Endothelial cell (in vitro differentiated cells): ENCODE measurements around the gene MYO5A. TPM values are rescaled to one million over a fixed set of nuclear protein-coding genes. Genes with fewer than 3 reads are reported as not detected.

ENCODE experiments used
- DNase-seq: peaks from one replicate; pipeline ENCODE4 v3.0.0; 2021; ENCODE audit warnings: low spot score
- H3K27ac Mint-ChIP-seq: one replicate; pipeline ENCODE4 v1.8.0; 2021; ENCODE audit warnings: mixed read lengths, inconsistent platforms; ENCODE audit not compliant: unreplicated experiment
- H3K27me3 Mint-ChIP-seq: one replicate; pipeline ENCODE4 v1.8.0; 2021; ENCODE audit warnings: mild to moderate bottlenecking, moderate library complexity, mixed read lengths, inconsistent platforms; ENCODE audit not compliant: unreplicated experiment
- H3K36me3 Mint-ChIP-seq: one replicate; pipeline ENCODE4 v1.8.0; 2021; ENCODE audit warnings: mild to moderate bottlenecking, low read depth, mixed read lengths, inconsistent platforms; ENCODE audit not compliant: unreplicated experiment
- H3K4me1 Mint-ChIP-seq: one replicate; pipeline ENCODE4 v1.8.0; 2021; ENCODE audit warnings: mild to moderate bottlenecking, mixed read lengths, inconsistent platforms; ENCODE audit not compliant: unreplicated experiment
- H3K4me3 Mint-ChIP-seq: one replicate; pipeline ENCODE4 v1.8.0; 2021; ENCODE audit warnings: mild to moderate bottlenecking, mixed read lengths, inconsistent platforms; ENCODE audit not compliant: unreplicated experiment
- H3K9me3 Mint-ChIP-seq: one replicate; pipeline ENCODE4 v1.8.0; 2021; ENCODE audit warnings: mixed read lengths, inconsistent platforms; ENCODE audit not compliant: unreplicated experiment
- CTCF ChIP-seq: fragments of 200-600 bp; sonication (generic); IDR thresholded peaks from one replicate; pipeline ENCODE4 v1.5.0; 2021; ENCODE audit warnings: antibody characterized with exemption; ENCODE audit not compliant: unreplicated experiment
- total RNA-seq: library from RNA; stranded (reverse); fragmentation: NEBNext Ultra II Directional; extraction: Animal tissue kit (Norgen Biotek cat#: 25700); gene quantifications from one replicate; pipeline ENCODE4 v1.2.1, GENCODE V29; 2021; ENCODE audit not compliant: unreplicated experiment

MYO5A gene
- total RNA-seq, 1 donor from 2014 or later: 9.1 TPM

- no peak for TF ChIP-seq CTCF
- H3K27ac Mint-ChIP-seq: no peak overlapping the region
- no peaks in the 10 kb centered on the region for H3K36me3 Mint-ChIP-seq
- peaks cover 2% of the 10 kb centered on the region for H3K4me1 Mint-ChIP-seq
- H3K27me3 Mint-ChIP-seq: peaks cover 1% of the 10 kb centered on the region
- no peak overlapping the region for H3K4me3 Mint-ChIP-seq
- no peaks in the 10 kb centered on the region for H3K9me3 Mint-ChIP-seq
- DNase-seq: no peak
These were observed 91.7 kb downstream of the MYO5A start for GRCh38 chr15:52436981-52437380.

GRCh38 chr15:52434885-52435284 is 93.8 kb downstream of the MYO5A start:
- Mint-ChIP-seq H3K27ac (no peak overlapping the region), H3K36me3 (no peaks in the 10 kb centered on the region), H3K4me3 (no peak overlapping the region), H3K9me3 (no peaks in the 10 kb centered on the region), H3K27me3 (no peaks in the 10 kb centered on the region), H3K4me1 (peaks cover 2% of the 10 kb centered on the region)
- TF ChIP-seq CTCF: no peak
- DNase-seq: no peak

- no peak overlapping the region for H3K4me3 Mint-ChIP-seq
- no peak for TF ChIP-seq CTCF
- H3K4me1 Mint-ChIP-seq: no peaks in the 10 kb centered on the region
- H3K9me3 Mint-ChIP-seq: no peaks in the 10 kb centered on the region
- H3K36me3 Mint-ChIP-seq: no peaks in the 10 kb centered on the region
- DNase-seq: no peak
- H3K27ac Mint-ChIP-seq: no peak overlapping the region
- H3K27me3 Mint-ChIP-seq: no peaks in the 10 kb centered on the region
These were observed 100.4 kb downstream of the MYO5A start for GRCh38 chr15:52428297-52428696.

- H3K27ac Mint-ChIP-seq: no peak overlapping the region
- TF ChIP-seq CTCF: no peak
- H3K9me3 Mint-ChIP-seq: no peaks in the 10 kb centered on the region
- no peaks in the 10 kb centered on the region for H3K4me1 Mint-ChIP-seq
- DNase-seq: no peak
- no peaks in the 10 kb centered on the region for H3K36me3 Mint-ChIP-seq
- no peak overlapping the region for H3K4me3 Mint-ChIP-seq
- H3K27me3 Mint-ChIP-seq: no peaks in the 10 kb centered on the region
These were observed 100.9 kb downstream of the MYO5A start for GRCh38 chr15:52427804-52428203.

- no peak overlapping the region for H3K27ac Mint-ChIP-seq
- H3K4me3 Mint-ChIP-seq: no peak overlapping the region
- no peaks in the 10 kb centered on the region for H3K27me3 Mint-ChIP-seq
- H3K9me3 Mint-ChIP-seq: no peaks in the 10 kb centered on the region
- no peak for TF ChIP-seq CTCF
- no peaks in the 10 kb centered on the region for H3K36me3 Mint-ChIP-seq
- DNase-seq: no peak
- peaks cover 2% of the 10 kb centered on the region for H3K4me1 Mint-ChIP-seq
These were observed 103.7 kb downstream of the MYO5A start for GRCh38 chr15:52424856-52425431.
